Ecto neural progenitor cell (in vitro differentiated cells): ENCODE measurements around the gene TOR3A.
"Not testable (repeated sequence)": the region's sequence is repeated elsewhere in the genome, so short reads cannot be mapped to it uniquely, and the experiment has no call there.

ENCODE experiments used
- DNase-seq: peaks from one replicate; pipeline ENCODE4 v3.0.0-alpha.2; 2018; ENCODE audit warnings: low spot score

TOR3A gene

DNA sequence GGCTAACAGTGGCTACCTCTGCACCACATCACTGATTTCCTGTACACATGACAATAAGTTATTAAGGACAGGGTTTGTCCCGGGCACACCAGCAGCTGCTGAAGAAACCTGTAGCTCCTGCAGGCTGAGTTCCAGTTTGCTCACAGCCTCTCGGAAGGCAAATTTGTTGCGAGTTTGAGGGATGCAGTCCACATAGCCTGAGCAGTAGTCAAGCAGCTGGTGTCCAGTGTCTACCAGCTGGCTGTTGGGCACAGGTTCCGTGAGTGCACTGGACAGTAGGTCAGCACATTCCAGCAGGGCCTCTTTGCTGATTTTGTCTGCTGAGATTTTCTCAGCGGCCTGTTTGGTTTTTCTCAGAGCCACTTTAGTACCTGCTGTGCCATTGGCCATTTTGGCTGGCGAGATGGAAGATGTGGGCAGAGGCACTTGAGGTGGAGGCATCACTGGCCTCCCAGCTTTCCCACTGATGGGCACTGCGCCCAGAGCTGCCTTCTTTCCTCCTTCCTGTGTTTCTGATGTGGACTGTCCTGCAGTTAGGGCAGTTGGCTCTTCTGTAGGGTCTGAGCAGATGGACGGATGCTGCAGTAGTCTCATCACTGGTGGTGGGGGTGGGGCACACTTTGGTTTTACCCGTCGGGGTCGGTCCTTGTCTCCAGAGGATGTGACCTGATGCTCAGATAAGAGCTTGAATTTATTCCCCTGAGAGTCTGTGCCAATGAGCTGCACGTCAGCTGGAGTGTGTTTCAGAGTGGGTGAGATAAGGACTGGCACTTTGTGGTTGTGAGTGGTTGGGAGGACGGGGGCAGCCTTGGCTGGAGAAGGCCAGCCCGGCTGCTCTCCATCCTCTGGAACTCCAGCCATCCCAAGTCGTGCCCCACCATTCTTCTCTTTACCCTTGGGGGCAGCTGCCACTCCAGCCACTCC is 26.1 kb downstream of the TOR3A start:
- no peak for DNase-seq

GRCh38 chr1:179108644-179109043 is 26.8 kb downstream of the TOR3A start:
- DNase-seq: no peak

GRCh38 chr1:179115181-179115580 is 33.3 kb downstream of the TOR3A start:
- DNase-seq: no peak

GRCh38 chr1:179119513-179119912 is 37.6 kb downstream of the TOR3A start:
- no peak for DNase-seq

DNA sequence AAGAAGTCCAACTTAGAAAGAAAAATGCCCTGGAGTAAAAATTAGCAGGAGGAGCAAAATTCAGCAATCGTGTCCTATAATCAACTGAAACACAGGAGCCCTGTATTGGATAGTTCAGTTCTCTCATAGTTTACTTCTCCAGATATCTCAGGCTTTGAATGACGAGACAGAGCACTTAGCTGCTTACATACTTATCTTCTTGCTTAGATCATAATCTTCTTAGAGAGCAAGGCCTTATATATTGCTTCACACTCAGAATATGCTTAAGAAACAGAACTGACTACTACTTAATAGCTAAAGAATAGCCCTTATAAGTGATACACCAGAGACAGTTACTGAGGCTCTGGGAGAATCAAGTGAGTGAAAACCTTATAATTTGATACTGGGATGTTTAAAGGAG is 38.9 kb downstream of the TOR3A start:
- no peak for DNase-seq

DNA sequence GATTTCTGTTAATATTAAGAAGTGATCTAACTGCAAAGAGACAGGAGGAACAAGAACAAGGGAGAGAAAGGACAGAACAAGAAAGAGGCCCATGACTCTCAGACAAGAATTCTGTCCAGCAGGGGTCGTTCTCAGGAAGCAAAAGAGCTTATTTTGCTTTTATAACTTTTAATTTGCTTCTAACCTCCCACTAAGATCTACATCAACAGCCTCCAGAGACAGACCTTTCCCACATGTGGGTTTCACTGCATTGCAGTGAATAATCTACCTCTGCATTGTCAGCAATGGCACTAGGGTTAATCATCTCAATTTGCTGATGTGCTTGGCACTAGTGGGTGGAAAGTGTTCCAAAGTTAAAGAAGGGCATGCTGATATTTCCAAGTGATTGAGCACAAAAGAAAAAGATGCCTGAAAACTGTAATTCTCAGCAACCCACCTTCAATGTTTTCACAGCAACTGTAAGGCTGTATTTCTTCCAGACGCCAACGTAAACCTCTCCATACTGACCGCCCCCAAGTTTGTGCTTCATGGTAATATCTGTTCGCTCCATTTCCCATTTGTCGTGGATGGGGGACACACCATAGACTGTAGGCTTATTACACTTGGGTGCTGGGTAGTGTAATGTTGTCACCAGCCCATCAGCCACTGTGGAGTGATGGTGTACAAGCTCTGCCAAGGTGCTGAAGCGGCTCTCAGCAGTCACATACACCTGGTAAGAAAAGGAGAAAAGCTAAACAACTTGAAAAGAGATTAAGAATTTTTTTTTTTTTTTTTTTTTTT is 39.5 kb downstream of the TOR3A start:
- DNase-seq: no peak

GRCh38 chr1:179124873-179125272 is 43.0 kb downstream of the TOR3A start:
- DNase-seq: no peak

DNA sequence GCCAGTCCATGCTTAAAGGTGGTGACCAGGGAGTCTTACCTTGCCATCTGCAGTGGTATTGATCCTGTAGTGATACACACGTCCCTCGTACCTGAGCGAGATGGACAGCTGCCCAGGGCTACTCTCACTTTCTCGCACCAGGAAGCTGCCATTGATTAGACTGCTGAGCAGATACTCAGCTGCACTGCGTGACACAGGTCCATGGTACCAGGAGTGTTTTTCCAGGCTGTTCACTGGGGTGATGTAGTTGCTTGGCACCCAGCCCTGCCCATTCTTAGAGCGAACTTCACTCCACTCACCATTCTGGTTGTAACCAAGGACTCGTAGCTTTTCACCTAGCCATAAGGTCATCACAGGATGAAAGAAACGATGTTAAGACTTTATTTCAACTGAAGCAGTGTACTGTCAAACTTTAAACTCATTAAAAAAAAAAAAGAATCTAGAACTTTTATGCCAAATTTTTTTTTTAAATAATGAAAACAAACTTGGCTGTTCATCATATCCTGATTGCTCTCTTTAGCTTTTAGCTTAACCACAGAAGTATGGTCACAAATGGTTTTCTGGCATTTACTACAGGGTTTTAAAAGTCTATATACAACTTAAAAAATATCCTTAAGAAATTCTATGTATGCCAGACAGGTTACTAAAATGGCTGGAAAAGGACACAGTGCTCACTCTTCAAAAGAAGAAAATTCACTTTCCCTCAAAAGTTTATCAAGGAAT is 44.6 kb downstream of the TOR3A start:
- DNase-seq: no peak

- DNase-seq: no peak
Observed at GRCh38 chr1:179127163-179127895, 45.5 kb downstream of the TOR3A start.

GRCh38 chr1:179128520-179128919 is 46.6 kb downstream of the TOR3A start:
- DNase-seq: no peak

- no peak for DNase-seq
Observed at GRCh38 chr1:179129702-179130473, 48.0 kb downstream of the TOR3A start.

GRCh38 chr1:179135168-179135567 is 53.3 kb downstream of the TOR3A start:
- DNase-seq: not testable (repeated sequence)

DNA sequence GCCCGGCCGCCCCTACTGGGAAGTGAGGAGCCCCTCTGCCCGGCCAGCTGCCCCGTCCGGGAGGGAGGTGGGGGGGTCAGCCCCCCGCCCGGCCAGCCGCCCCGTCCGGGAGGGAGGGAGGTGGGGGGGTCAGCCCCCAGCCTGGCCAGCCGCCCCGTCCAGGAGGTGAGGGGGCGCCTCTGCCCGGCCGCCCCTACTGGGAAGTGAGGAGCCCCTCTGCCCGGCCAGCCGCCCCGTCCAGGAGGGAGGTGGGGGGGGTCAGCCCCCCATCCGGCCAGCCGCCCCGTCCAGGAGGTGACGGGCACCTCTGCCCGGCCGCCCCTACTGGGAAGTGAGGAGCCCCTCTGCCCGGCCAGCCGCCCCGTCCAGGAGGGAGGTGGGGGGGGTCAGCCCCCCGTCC is 53.8 kb downstream of the TOR3A start:
- not testable (repeated sequence) for DNase-seq

DNA sequence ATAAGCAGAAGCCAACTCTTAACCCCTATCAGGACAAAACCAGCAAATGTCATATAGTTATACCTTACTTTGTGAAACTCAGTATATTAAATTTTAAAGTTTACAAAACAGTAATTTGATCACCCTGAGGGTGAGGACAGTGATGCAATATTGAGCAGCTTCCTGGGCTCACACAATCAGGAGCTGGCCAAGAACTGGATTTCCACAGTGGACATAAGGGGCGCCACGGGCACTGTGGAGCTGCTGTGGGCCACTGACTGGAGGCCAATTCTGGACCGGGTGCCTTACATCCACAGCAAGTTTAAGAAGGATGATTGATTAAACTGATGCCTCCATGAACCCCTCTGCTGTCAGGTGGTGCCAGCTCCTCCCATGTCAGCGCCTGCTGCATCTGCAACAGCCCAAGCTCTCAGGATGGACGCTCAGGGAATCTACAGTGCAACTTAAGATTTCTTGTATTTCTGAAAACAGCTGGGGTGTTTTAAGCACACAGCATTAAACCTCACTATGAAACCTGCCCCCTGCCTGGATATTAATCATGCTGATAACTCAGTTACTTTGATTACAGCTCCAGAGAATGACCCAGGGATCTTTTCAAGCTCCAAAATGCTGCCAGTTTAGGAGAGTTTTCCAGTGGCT is 55.9 kb downstream of the TOR3A start:
- no peak for DNase-seq

DNA sequence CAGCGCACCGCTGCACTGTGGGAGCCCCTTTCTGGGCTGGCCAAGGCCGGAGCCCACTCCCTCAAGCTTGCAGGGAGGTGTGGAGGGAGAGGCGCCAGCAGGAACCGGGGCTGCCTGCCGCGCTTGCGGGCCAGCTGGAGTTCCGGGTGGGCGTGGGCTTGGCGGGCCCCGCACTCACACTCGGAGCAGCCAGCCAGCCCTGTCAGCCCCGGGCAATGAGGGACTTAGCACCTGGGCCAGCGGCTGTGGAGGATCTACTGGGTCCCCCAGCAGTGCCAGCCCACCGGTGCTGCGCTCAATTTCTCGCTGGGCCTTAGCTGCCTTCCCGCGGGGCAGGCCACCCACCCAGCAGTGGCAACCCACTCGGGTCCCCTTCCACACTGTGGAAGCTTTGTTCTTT is 56.9 kb downstream of the TOR3A start:
- not testable (repeated sequence) for DNase-seq

DNA sequence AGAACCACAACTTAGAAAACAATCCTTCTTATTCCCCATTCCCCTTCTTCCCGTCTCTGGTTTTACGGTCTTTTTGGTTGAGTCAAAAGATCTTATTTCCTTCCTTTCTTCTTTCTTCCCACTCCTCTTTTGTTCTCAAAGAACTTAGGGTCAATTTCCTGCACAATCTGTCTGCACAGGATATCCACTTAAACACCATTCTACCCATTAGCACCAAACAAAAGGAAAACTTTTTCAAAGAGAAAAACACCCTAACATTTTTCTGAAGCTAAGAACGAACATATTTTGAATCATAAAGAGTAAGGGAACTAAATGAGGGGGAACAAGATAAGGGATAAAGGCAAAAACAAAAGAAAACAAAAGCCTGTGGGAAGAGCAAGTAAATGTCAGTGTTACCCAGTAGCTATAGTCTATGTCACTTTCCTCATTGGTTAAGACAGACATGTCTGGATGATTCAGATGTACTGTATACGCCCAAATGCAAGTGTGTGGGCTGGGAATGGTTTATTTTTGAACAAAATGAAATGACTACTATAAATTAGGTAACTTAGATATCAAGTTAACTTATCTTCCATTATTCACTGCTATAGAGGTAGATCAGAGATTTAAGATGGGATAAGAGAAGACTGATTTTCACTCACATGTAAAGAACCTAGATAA is 59.9 kb downstream of the TOR3A start:
- no peak for DNase-seq

DNA sequence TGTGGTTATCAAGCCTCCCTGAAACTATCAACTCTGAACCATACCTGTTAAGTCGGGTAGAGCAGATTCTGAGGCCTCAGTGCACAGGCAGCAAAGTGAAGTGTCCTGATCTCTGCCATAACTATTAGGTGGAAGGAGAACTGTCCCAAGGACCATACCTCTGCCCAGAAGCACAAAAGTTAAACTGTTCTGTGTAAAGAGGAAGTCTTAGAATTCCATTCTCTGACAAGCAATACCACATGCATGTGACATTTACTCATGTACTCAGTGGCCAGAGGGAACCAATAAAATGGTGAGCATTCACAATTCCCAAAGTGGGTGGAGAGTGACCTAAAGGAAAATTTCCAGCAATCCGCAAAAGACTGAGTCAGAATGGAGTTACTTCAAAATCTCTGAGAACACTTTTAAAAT is 61.0 kb downstream of the TOR3A start:
- no peak for DNase-seq

- DNase-seq: no peak
Observed at GRCh38 chr1:179143322-179143721, 61.5 kb downstream of the TOR3A start.

DNA sequence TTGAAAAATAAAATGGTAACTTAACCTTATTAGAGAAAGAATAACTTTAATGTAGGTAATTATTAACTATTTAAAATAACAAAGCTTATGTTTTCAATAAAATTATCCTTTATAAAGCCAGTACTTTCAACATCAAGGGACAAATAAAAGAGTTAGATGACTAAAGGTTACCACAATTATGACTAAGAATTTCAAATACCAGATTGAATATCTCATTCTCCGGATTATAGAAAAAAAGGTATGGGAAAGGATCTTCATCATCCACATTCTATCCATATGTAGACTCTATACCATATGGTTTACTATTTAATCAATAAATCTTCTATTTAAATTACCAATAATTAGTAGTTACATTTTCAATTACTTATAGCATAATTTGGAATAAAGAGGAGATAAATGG is 62.8 kb downstream of the TOR3A start:
- DNase-seq: no peak

GRCh38 chr1:179145521-179145920 is 63.7 kb downstream of the TOR3A start:
- DNase-seq: no peak
